Stimulated activated CD4-positive, alpha-beta T cell treated with anti-CD3 and anti-CD28 coated beads, TNF-alpha, amount 100 ng/mL, for 1 hour (primary cell): ENCODE measurements around the gene OR6C65.
"Not testable (repeated sequence)": the region's sequence is repeated elsewhere in the genome, so short reads cannot be mapped to it uniquely, and the experiment has no call there.

Experiments used
- DNase-seq, 3 donors: peaks; one replicate each; pipeline ENCODE4 v3.0.0-alpha.2; 2020; ENCODE audit warnings: low read depth in 3 of 3, low spot score in 1 of 3

Gene OR6C65

GRCh38 chr12:55400229-55400628 is at the start of gene OR6C65:
TSS of gene OR6C65 (plus strand) at chr12:55400529. CDS start at chr12:55400529, 0 bp downstream.
- DNase-seq: no peak

GRCh38 chr12:55355338-55355737 is 45.0 kb upstream of the OR6C65 start:
- DNase-seq: not testable (repeated sequence)

- no peak for DNase-seq
Observed at GRCh38 chr12:55362675-55363074, 37.7 kb upstream of the OR6C65 start, which contains the start of gene OR6C75. TSS of gene OR6C75 (plus strand) at chr12:55362975. CDS start at chr12:55365111, 2,136 bp downstream.

- DNase-seq: no peak
Observed at GRCh38 chr12:55365086-55365485, 35.2 kb upstream of the OR6C65 start.

GRCh38 chr12:55372521-55372920 is 27.8 kb upstream of the OR6C65 start:
- no peak for DNase-seq

- no peak for DNase-seq
Observed at GRCh38 chr12:55385891-55386290, 14.4 kb upstream of the OR6C65 start.

GRCh38 chr12:55392032-55392795 is 8.1 kb upstream of the OR6C65 start:
- no peak for DNase-seq

- DNase-seq: no peak
Observed at GRCh38 chr12:55396326-55396725, 4.0 kb upstream of the OR6C65 start.

- no peak for DNase-seq
Observed at GRCh38 chr12:55407866-55408265, 7.5 kb downstream of the OR6C65 start.

GRCh38 chr12:55409133-55409532 is 8.8 kb downstream of the OR6C65 start:
- not testable (repeated sequence) for DNase-seq

- not testable (repeated sequence) for DNase-seq
Observed at GRCh38 chr12:55412138-55412537, 11.8 kb downstream of the OR6C65 start.

GRCh38 chr12:55413498-55414388 is 13.4 kb downstream of the OR6C65 start:
- DNase-seq: not testable (repeated sequence)

GRCh38 chr12:55414396-55414823 is 14.1 kb downstream of the OR6C65 start:
- DNase-seq: not testable (repeated sequence)

- not testable (repeated sequence) for DNase-seq
Observed at GRCh38 chr12:55414889-55415288, 14.6 kb downstream of the OR6C65 start.

- DNase-seq: no peak
Observed at GRCh38 chr12:55416961-55417360, 16.6 kb downstream of the OR6C65 start.

- no peak for DNase-seq
Observed at GRCh38 chr12:55420307-55420962, 20.1 kb downstream of the OR6C65 start.

GRCh38 chr12:55425954-55426353 is 25.6 kb downstream of the OR6C65 start, which contains the start of gene OR6C76:
TSS of gene OR6C76 (plus strand) at chr12:55426254. CDS start at chr12:55426254, 0 bp downstream.
- DNase-seq: no peak

GRCh38 chr12:55428331-55429243 is 28.3 kb downstream of the OR6C65 start:
- DNase-seq: no peak

- not testable (repeated sequence) for DNase-seq
Observed at GRCh38 chr12:55441233-55441632, 40.9 kb downstream of the OR6C65 start.

- no peak for DNase-seq
Observed at GRCh38 chr12:55443776-55444175, 43.4 kb downstream of the OR6C65 start, which contains the start of gene OR6C2. TSS of gene OR6C2 (plus strand) at chr12:55444076. CDS start at chr12:55452214, 8,138 bp downstream.
